Measurements from ENCODE around the gene NDUFC1. TPM values are rescaled to one million over a fixed set of nuclear protein-coding genes. Genes with fewer than 3 reads are reported as not detected.
"Not testable (repeated sequence)": the region's sequence is repeated elsewhere in the genome, so short reads cannot be mapped to it uniquely, and the experiment has no call there.

Gene NDUFC1
- 57.6 and 64.8 TPM in 2 replicates for total RNA-seq (2014; rRNA removed; shearing (Covaris generic))

DNA sequence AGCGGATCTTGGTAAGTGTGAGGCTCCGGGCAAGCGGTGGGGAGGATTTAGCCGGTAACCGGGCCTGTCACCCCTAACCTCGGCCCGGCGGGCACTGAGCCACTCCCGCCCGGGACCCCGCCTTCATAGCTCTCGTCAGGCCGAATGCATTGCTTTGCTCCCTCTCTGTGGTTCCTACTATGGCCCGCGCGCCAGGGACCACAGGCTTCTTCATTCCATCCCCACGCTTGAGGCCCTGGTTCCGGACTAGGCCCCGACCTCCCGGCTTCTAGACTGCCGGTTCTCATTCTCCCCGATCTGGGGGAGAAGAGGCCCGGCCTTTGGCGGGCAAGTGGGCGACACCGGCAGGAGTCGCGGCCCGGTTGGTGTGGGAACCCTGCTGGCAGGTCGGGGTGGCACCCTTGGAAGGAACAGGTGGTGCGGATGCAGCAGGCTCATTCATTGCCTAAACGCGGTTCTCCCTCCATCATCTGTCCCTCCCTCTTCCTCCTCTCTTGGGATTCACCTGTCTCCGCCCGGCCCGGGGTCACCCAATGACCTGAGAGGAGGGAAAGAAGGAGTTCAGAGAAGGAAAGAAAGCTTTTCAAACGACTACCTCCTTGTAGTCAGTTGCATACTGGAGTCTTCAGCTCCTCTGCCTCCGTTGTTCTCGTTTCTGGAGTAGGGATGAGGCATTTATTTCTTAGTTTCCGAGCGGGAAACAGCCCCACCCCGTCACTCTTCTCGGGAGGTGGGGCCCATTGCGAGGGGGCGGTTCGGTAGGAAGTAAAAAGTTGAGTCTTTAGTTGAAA, at the start of gene NDUFC1:
TSS of gene NDUFC1 (minus strand) at position 657 of the 791 bp plus-strand sequence. CDS start 6,679 bp downstream, outside the sequence.
- DNase-seq (ENCODE audit: low spot score) = peak; percentile 69

DNA sequence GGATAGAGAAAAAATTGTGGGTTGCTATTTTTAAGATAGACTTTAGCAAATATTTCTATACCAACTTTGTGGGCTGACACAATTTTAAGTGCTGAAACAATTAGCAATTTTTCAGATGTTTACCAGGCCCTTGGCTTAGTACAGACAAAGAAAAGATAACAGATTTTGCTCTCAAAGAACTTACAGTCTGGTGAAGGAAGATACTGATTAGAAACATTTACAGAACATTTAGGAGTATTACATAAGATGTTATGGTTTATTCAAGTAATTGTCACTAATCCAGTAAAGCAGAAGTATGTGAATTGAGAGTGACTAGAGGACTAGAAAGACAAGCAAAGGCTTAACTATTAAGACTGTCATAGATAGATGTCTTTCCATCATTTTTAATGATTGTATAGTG, 35.3 kb upstream of the NDUFC1 start:
- no peak for DNase-seq (ENCODE audit: low spot score)

- no peak for DNase-seq (ENCODE audit: low spot score)
Observed at GRCh38 chr4:139333046-139333445, 30.8 kb upstream of the NDUFC1 start.

DNA sequence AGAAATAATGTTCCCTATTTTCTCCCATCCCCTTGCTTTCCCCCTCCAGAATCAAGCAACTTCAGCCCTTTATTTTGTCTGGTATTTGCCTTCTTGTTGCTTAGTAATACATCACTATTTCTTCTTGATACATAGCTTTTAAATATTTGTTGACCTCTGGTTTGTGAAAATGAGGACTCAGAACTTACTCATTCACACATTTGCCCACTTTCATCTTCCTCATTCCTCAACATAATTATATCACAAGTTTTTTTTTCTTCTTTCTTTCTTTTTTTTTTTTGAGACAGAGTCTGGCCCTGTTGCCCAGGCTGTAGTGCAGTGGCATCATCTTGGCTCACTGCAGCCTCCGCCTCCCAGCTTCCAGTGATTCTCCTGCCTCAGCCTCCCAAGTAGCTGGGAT, 28.9 kb upstream of the NDUFC1 start:
- no peak for DNase-seq (ENCODE audit: low spot score)

GRCh38 chr4:139330283-139330682, 28.0 kb upstream of the NDUFC1 start:
- DNase-seq (ENCODE audit: low spot score) = no peak

DNA sequence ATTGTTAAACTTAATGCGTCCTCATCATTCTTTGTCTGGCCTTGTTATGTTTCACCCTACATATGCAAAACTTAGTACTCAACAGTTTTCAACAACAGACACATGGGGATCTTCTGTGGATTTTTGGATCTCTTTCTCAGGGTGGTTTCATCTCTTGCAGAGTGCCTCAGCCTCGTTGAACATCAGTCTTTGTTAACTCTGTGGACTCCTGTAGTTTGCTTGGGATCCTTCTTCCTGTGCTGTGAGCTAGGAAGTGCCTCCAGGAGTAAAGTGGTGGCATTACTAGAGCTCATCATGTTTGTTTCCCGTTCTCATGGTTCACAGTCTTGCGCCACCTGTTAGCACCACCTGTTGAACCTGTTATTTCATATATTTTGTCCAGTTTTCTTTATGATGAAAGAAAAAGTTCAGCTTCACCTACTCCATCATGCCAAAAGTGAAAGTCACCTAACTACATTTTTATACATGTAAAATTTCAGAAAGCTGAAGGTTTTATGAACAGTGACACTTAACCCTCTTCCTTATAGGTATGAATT, 27.5 kb upstream of the NDUFC1 start:
- no peak for DNase-seq (ENCODE audit: low spot score)

DNA sequence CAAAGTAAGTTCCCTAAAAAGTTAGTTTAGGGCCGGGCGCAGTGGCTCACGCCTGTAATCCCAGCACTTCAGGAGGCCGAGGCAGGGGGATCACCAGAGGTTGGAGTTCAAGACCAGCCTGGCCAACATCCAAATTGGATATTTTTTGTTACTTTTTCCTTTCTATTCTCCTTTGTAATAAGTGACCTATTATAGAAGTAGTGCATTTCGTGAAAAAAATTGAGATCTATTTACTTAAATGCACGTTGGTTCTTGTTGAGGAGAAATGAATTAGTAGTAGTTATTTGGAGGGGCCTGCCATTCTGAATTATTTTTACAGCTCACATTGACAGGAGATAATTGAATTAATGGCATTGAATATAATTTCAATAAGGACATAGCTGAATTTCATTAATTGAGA, 22.3 kb upstream of the NDUFC1 start:
- no peak for DNase-seq (ENCODE audit: low spot score)

DNA sequence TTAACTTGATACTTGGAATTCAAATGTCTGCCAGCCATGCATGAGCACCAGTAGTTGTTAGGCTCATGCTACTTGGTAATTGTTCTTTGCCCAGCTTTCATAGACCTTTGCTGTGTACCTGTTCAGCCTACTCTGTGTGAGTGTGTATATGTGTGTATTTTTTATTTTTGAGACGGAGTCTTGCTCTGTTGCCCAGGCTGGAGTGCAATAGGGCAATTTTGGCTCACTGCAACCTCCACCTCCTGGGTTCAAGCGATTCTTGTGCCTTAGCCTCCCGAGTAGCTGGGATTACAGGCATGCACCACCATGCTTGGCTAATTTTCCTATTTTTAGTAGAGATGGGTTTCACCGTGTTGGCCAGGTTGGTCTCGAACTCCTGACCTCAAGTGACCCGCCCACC, 20.3 kb upstream of the NDUFC1 start:
- DNase-seq (ENCODE audit: low spot score) = not testable (repeated sequence)

DNA sequence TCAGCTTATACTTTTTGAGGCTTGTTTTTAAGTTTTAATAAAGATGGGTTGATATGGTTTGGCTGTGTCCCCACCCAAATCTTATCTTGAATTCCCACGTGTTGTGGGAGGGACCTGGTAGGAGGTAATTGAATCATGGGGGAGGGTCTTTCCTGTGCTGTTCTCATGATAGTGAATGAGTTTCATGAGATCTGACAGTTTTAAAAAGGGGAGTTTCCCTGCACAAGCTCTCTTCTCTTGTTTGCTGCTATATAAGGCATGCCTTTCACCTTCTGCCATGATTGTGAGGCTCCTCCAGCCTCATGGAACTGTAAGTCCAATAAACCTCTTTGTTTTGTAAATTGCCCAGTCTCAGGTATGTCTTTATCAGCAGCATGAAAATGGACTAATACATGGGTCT, 19.8 kb upstream of the NDUFC1 start:
- not testable (repeated sequence) for DNase-seq (ENCODE audit: low spot score)

DNA sequence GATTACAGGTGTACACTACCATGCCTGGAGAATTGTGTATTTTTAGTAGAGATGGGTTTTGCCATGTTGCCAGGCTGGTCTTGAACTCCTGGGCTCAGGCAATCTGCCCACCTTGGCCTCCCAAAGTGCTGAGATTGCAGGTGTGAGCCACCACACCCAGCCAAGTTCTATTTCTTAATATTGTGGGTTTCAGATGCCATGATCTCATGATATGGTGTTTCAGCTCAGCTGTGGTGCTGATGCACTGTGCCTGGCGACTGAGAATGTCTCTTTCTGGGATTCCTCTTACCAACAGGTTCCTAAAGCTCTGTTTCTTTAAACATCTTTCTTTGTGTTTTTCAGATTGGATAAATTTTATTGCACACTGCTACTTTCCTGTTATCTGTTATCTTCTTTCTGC, 17.3 kb upstream of the NDUFC1 start:
- no peak for DNase-seq (ENCODE audit: low spot score)

GRCh38 chr4:139317635-139318034, 15.4 kb upstream of the NDUFC1 start:
- DNase-seq (ENCODE audit: low spot score) = no peak

GRCh38 chr4:139316733-139317132, 14.5 kb upstream of the NDUFC1 start:
- DNase-seq (ENCODE audit: low spot score) = no peak

DNA sequence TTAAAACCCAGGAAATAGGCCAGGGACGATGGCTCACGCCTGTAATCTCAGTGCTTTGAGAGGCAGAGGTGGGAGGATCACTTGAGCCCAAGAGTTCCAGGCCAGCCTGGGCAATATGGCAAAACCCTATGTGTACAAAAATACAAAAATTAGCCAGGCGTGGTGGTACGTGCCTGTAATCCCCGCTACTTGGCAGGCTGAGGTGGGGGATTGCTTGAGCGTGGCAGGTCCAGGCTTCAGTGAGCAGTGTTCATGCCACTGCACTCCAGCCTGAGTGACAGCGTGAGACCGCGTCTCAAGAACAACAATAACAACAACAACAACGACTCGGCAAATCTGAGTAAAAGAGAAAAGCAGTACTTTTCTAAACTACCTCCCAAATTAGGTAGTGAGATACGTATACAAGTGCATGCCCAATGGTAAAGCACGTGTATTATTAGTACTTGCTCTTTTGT, 13.0 kb upstream of the NDUFC1 start:
- DNase-seq (ENCODE audit: low spot score) = no peak

- DNase-seq (ENCODE audit: low spot score) = no peak
Observed at GRCh38 chr4:139314047-139314800, 11.9 kb upstream of the NDUFC1 start.

GRCh38 chr4:139313414-139313813, 11.1 kb upstream of the NDUFC1 start:
- not testable (repeated sequence) for DNase-seq (ENCODE audit: low spot score)

DNA sequence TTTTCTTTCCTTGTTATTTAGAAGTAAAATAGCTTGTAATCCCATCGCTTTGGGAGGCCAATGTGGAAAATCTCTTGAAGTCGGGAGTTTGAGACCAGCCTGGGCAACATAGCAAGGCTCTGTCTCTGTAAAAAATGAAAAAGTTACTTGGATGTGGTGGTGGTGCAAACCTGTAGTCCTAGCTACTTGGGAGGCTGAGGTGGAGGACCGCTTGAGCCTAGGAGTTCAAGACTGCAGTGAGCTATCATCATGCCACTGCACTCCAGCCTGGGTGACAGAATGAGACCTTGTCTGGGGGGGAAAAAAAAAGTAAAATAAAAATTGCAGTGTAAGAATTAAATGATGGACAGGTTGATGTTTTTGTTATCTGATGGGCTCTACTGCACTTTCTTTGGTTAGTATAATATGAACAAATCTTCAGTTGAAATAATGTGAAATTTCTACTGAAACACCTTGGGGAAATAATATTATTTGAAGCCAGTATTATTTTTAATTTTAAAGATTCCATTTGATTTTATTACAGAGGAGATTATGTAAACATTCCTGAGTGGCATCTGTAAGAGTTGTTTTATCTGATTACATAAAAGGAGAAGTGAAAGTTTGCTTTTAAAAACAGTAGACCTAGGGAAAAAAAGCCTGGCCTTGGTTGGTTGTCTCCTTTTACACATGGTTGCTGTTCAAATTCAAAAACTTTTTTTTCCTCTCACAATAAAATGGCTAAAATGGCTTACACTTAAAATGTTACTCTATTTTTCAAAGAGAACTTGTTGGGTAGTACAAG, 10.5 kb upstream of the NDUFC1 start:
- no peak for DNase-seq (ENCODE audit: low spot score)

DNA sequence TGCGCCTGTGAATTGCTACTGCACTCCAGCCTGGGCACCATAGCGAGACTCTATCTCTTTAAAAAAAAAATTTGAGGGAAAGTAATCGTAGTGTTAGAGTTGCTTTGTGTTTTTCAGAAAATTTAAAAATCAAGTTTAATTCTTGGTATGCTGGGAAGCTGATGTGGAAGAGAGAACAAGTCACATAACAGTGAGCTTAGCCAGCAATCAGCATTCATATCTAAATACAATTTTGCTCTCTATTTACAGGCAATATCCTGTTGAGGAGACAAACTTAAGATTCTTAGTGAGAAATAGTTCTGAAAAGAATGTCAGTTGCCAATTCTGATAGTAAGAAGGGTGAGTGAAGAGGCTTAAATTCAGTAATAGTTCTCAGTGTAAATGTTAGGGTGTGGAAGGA, 9.6 kb upstream of the NDUFC1 start:
- DNase-seq (ENCODE audit: low spot score) = no peak

GRCh38 chr4:139304920-139305319, 2.6 kb upstream of the NDUFC1 start:
- no peak for DNase-seq (ENCODE audit: low spot score)

DNA sequence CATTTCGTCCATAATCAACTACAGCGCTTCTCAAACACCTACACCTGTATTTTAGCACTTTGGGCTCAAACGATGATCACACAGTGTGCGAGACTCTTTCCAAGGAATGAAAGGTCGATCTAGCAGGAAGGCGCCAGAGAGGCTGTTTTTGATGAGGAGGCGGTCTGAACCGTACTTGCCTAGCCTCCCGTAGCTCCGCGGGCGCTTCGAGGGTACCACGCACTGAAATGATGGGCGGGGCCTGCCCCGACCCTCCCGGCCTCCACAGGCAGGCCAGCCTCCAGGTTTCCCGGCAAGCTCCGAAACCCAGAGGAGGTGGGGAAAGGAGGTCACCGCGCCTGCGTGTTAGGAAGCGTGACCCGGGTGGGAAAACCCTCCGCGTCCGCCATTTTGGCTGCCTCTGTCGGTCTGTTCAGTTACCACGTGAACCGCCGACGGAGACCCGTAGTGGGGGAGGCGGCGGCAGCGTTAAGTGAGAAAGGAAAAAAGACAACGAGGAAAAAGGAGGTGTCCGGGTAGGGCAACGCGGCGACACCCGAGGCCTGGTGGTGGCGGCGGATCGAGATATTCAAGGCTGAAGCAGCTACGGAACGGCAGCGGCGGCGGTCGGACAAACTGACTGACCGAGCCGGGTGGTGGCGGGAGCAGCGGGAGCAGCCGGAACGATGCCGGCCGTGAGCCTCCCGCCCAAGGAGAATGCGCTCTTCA, 1.0 kb downstream of the NDUFC1 start, which contains the start of gene NAA15:
TSS of gene NAA15 (plus strand) at position 393 of the 708 bp plus-strand sequence. CDS start at position 666, 273 bp downstream.
- peak; percentile 97 for DNase-seq (ENCODE audit: low spot score)

- DNase-seq (ENCODE audit: low spot score) = no peak
Observed at GRCh38 chr4:139300431-139301112, 1.7 kb downstream of the NDUFC1 start.
